ENCODE results near the gene SLC44A2.
A peak's percentile ranks its signal among the peaks of the same experiment; 100 is the strongest.

Gene SLC44A2

GRCh38 chr19:10644260-10645007 lies 19.1 kb downstream of the SLC44A2 start:
- TF ChIP-seq, protein P1, sequence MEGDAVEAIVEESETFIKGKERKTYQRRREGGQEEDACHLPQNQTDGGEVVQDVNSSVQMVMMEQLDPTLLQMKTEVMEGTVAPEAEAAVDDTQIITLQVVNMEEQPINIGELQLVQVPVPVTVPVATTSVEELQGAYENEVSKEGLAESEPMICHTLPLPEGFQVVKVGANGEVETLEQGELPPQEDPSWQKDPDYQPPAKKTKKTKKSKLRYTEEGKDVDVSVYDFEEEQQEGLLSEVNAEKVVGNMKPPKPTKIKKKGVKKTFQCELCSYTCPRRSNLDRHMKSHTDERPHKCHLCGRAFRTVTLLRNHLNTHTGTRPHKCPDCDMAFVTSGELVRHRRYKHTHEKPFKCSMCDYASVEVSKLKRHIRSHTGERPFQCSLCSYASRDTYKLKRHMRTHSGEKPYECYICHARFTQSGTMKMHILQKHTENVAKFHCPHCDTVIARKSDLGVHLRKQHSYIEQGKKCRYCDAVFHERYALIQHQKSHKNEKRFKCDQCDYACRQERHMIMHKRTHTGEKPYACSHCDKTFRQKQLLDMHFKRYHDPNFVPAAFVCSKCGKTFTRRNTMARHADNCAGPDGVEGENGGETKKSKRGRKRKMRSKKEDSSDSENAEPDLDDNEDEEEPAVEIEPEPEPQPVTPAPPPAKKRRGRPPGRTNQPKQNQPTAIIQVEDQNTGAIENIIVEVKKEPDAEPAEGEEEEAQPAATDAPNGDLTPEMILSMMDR (IDR thresholded peaks at IDR 0.05; ENCODE audit: low read depth, low read length, missing control alignments): peak; percentile 91
- peak; percentile 43 for DNase-seq (ENCODE audit: extremely low read depth, low read depth)
- H3K4me3 ChIP-seq (replicated peaks; ENCODE audit: low read depth, low read length): no peak overlapping the region

GRCh38 chr19:10646456-10647159 lies 21.3 kb downstream of the SLC44A2 start:
- TF ChIP-seq, protein P1 (IDR thresholded peaks at IDR 0.05; ENCODE audit: low read depth, low read length, missing control alignments): no peak
- no peak for DNase-seq (ENCODE audit: extremely low read depth, low read depth)
- H3K4me3 ChIP-seq (replicated peaks; ENCODE audit: low read depth, low read length): no peak overlapping the region

- TF ChIP-seq, protein P1 (IDR thresholded peaks at IDR 0.05; ENCODE audit: low read depth, low read length, missing control alignments): no peak
- no peak overlapping the region for H3K4me3 ChIP-seq (replicated peaks; ENCODE audit: low read depth, low read length)
- DNase-seq (ENCODE audit: extremely low read depth, low read depth): no peak
These were observed 23.0 kb downstream of the SLC44A2 start for GRCh38 chr19:10648360-10648759.

DNA sequence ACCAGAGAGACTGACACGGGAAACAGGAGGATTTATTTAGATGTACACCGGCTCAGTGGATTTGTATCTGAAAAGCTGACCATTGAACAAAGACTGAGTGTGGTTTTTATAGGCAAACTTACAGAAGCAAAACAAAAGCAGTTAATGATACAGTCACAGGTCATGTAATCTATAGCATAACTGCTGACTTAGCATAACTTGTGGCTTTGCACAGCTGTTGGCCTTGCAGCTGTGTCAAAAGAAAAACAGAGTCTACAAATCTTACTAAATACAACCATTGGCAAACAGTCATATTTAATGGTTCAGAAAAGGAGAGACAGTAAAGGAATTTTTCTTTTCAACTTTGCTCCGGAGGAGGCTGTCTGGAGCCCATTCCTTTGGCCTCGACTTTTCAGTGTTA lies 26.5 kb downstream of the SLC44A2 start:
- DNase-seq (ENCODE audit: extremely low read depth, low read depth): no peak
- TF ChIP-seq, protein P1 (IDR thresholded peaks at IDR 0.05; ENCODE audit: low read depth, low read length, missing control alignments): no peak
- H3K4me3 ChIP-seq (replicated peaks; ENCODE audit: low read depth, low read length): no peak overlapping the region

- H3K4me3 ChIP-seq (replicated peaks; ENCODE audit: low read depth, low read length): peak overlapping the region; percentile 78
- TF ChIP-seq, protein P1 (IDR thresholded peaks at IDR 0.05; ENCODE audit: low read depth, low read length, missing control alignments): no peak
- no peak for DNase-seq (ENCODE audit: extremely low read depth, low read depth)
These were observed 28.1 kb downstream of the SLC44A2 start for GRCh38 chr19:10653482-10653731.

DNA sequence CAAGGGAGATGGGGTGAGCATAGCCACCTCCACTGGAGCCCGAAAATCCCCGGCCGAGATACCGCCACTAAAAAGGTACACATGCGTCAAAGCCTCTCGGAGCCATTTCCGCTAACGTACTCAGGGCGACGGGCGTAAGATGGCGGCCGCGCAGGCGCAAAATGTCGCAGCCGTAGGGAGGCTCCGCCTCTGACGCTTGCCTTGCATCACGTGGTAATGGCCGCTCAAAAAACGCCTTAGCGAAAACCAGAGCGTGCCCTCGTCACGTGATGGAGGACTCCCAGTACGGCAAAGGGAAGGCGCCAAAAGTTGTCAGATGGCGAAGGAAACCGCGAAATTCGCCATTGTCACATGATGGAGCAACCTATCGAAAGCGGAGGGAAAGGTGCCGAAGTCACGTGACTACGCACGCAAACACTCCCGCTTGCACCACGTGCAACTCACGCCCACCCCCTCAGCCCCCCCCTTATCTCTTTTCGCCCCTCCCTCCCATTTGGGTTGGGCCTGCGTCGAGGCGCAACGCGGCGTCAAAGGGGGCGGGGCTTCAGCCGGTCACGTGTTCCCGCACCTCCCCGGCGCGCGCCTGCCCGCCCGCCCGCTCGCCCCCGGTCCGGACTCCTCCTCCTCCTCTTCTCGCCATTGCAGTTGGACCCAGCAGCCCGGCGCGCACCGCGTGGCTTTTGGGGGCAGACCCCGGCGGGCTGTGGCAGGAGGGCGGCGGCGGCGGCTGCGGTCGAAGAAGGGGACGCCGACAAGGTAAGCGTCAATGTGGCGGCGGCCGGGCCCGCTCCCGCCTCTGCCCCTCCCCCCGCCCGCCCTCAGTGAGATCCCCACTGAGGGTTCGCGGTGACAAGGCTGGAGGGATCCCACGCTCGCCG lies 28.6 kb downstream of the SLC44A2 start, which contains the start of gene ILF3:
ILF3 (plus strand) TSS at position 615 of the 878 bp plus-strand sequence. CDS start 16,260 bp downstream, outside the sequence.
- peak; percentile 100 for DNase-seq (ENCODE audit: extremely low read depth, low read depth)
- peak within 1 kb of the TSS; percentile 78 for H3K4me3 ChIP-seq (replicated peaks; ENCODE audit: low read depth, low read length)
- TF ChIP-seq, protein P1 (IDR thresholded peaks at IDR 0.05; ENCODE audit: low read depth, low read length, missing control alignments): no peak
